Thyroid gland (tissue), 4 donors: ENCODE measurements around the gene MRPL10.

Source experiments
- CTCF ChIP-seq, 6 experiments: fragments of 200-600 bp in 3 of 6; fragments of 450-650 bp in 3 of 6; sonication (generic) in 3 of 6; IDR thresholded peaks; one replicate each; pipeline ENCODE4 v1.5.1; 2016 to 2019; ENCODE audit warnings: antibody characterized with exemption in 6 of 6, mild to moderate bottlenecking in 2 of 6, inconsistent platforms in 1 of 6, moderate library complexity in 1 of 6
- POLR2A ChIP-seq, 2 donors: fragments of 450-650 bp; IDR thresholded peaks; one replicate each; pipeline ENCODE4 v1.6.1; 2017; ENCODE audit warnings: antibody characterized with exemption in 2 of 2, mild to moderate bottlenecking in 2 of 2, moderate library complexity in 1 of 2

GRCh38 chr17:47804461-47804860 is 26.9 kb downstream of the MRPL10 start:
- no peak for TF ChIP-seq POLR2A (IDR thresholded peaks at IDR 0.05)
- no peak for TF ChIP-seq CTCF (IDR thresholded peaks at IDR 0.05)
